ENCODE results near the gene NEK6.

NEK6 gene

DNA sequence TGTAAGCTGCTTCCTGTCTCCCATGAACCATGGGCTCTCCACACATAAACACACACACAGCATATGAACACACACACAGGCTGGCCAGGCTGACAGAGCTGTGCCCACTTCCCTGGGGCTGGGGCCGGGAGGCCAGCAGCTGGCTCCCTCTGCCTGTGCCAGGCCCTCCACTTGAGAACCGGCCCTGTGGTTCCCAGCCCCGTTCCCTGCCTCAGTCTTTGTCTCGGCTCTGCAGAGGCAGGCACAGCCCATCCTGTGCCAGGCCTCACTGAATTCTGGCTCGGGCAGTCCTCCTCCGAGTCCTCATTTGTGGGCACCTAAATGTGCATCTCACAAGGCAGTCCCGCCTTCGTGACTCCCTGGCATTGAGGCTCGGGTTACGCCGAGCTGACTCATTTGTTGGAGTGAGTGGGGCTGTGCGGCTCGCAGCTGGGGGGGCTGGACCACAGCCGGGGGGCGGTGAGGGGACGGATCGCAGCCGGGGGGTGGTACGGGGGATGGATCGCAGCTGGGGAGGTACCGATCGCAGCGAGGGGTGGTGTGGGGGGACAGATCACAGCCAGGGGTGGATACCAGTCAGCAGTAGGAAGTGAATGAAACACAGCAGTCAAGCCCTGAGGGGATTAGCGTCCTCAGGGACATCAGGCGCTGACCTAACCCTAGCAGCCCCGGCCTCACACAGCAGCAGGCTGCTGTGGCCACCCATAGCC is 85.2 kb downstream of the NEK6 start:
- DNase-seq (ENCODE audit: low spot score): peak; percentile 93

- DNase-seq (ENCODE audit: low spot score): no peak
These were observed 86.0 kb downstream of the NEK6 start for GRCh38 chr9:124343533-124344290.

- DNase-seq (ENCODE audit: low spot score): no peak
These were observed 86.7 kb downstream of the NEK6 start for GRCh38 chr9:124344291-124345050.

GRCh38 chr9:124345063-124345462 is 87.3 kb downstream of the NEK6 start:
- DNase-seq (ENCODE audit: low spot score): no peak

DNA sequence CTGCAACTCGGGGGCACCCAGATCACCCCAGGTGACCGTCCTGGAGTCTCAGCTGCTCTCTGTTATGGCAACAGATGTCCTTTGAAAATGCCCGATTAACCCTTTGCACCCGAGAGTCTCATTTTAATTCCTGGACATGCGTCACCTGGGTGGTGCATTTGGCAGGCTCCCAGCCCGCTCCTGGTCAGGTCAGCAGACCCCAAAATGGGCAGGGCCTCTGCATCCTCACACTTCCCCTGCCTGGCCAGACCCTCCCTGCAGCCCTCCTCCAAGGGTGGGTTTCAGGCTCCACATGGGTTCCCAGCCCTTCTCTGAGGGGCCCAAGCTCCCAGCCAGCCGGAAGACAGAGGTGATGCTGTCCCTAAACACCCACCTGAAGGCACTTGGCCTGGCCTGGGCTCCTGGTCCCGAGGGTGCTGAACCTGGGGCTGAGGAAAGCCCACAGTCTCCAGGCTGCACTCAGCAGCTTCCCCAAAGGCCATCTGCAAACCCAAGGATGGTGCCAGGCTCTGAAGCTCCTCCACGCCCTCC is 88.1 kb downstream of the NEK6 start:
- DNase-seq (ENCODE audit: low spot score): no peak

DNA sequence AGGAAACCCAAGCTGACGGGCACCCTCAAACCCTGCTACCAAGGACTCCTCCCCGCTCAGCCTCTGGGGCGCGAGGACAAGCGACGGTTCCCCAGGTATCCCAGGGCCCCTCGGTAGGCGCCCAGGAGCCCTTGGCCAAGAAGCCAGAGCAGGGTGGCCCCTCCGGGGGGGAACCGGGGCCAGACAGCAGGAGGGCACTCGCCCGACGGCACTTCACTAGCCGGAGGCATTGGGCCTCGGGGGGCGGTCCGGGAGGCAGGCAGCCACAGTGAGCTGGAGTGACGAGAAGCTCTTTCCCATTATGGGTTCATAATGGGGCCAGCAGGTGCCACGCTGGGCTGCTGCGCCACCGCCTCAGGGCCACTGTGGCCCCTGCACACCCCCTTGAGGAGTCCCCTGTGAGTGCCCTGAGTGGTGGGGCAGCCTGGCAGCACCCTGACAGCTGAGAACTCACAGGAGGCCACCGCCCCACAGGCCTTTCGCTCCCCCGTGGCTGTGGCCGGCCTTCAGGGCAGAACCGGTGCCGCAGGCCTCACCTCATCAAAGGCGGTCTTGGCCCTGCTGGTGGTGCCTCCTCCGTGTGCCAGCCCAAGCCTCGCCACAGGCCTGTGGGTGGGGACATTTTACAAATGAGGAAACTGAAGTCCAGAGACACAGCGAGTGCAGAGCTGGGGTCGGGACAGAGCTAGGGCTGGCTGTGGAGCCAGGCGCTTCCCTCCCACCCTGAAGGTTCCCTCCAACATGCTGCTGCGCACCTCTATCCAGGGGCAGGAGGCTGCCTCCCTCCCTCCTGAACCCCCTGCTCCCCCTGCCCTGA is 88.8 kb downstream of the NEK6 start:
- no peak for DNase-seq (ENCODE audit: low spot score)

- no peak for DNase-seq (ENCODE audit: low spot score)
These were observed 89.6 kb downstream of the NEK6 start for GRCh38 chr9:124347206-124347967.

GRCh38 chr9:124347968-124348358 is 90.2 kb downstream of the NEK6 start:
- DNase-seq (ENCODE audit: low spot score): no peak

GRCh38 chr9:124348363-124348762 is 90.6 kb downstream of the NEK6 start:
- DNase-seq (ENCODE audit: low spot score): no peak

- DNase-seq (ENCODE audit: low spot score): no peak
These were observed 91.1 kb downstream of the NEK6 start for GRCh38 chr9:124348831-124349230.

DNA sequence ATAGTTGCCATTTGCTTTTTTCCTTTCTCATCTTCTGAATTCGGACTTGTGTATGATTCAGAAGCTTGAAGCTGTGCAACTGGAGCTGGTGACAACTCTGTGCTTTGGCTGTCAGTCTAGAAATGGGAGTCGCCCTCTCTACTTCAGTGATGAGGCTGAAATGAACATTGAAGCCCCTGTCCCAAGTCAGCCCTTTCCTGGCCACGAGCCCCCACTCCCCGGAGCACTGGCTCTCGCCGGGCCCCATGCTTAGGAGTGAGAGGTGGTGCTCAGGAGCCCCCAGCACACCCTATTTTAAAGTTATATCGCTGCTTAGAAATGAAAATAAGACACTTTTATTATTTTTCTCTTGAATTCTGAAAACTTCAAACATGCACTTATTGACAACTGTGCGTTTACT is 91.5 kb downstream of the NEK6 start:
- no peak for DNase-seq (ENCODE audit: low spot score)

- no peak for DNase-seq (ENCODE audit: low spot score)
These were observed 92.1 kb downstream of the NEK6 start for GRCh38 chr9:124349675-124350493.

DNA sequence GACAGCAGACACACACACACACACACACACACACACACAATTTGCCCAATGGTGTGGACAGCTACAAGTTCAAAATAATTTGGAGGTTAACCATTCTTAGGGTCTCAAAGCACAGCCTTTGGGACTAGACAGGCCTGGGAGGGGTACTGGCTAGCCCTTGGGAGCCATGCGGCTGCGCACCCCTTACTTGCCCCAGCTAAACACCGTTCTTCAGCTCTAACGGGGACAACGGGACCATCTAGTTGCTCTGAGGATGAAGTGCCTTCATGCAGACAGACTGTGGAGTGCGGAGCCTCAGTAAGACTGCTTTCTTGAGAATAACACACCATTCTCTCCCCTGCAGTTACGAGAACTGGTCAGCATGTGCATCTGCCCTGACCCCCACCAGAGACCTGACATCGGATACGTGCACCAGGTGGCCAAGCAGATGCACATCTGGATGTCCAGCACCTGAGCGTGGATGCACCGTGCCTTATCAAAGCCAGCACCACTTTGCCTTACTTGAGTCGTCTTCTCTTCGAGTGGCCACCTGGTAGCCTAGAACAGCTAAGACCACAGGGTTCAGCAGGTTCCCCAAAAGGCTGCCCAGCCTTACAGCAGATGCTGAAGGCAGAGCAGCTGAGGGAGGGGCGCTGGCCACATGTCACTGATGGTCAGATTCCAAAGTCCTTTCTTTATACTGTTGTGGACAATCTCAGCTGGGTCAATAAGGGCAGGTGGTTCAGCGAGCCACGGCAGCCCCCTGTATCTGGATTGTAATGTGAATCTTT is 92.9 kb downstream of the NEK6 start:
- DNase-seq (ENCODE audit: low spot score): no peak

DNA sequence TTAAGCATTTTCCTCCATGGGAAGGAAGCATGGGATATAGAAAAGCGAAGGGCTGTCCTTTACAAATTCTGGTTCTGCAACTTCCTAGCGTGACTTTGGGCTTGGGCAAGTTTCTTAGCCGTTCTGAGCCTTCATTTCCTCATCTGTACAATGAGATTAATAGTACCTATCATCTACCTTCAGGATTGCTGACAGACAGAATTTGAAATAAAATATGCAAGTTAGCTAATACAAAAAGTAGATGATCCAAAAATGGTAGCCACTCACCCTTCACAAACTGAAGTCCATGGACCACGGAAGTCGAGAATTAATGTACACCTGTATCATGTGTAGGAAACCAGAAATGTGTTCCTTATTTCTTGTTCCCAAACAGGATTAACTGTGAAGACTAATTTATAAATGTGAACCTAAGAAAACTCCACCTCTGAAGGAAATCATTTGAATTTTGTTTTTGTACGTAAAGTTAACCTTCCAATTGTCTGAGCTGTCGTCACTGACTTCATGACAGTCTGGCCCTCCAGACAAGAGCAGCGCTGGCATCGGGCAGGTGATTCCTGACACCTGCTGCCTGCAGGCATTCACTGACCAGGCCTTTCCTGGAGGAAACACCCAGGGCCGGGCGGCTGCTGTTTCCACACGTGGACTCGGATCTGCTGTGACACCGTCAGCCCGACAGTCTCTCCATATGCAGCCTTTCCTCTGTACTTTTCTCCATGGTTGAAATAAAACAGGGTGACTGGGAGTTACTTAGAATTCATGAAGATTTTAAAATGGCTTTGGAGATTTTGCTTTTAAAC is 94.1 kb downstream of the NEK6 start:
- DNase-seq (ENCODE audit: low spot score): no peak

GRCh38 chr9:124352616-124353015 is 94.9 kb downstream of the NEK6 start:
- no peak for DNase-seq (ENCODE audit: low spot score)

DNA sequence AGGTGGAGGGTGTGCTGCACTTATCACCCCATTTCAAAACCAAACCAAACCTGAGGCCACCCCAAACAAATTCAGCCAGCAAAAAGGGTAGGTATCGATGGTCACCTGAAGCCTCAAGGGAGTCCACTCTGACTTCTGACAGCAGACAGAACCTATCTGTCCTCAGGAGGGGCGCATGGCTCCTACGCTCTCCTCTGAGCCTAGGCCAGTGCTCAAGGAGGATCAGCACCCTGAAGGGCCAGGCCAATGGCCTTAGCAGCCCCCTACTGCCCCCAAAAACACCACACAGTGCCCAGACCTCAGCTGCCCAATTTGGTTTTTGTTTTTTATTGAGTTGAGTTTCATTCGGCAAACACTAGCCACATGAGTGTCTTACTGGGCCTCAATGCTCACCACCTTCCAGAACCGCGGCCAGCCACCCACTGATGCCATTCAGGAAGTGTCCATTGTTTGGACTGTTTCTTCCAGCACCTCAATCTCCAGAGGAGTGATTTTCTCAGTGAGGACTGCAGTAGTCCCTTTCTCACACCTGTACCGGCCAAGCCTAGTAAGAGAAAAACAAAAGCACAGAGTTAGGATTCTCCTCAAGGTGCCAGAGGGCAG is 95.5 kb downstream of the NEK6 start:
- no peak for DNase-seq (ENCODE audit: low spot score)

GRCh38 chr9:124353811-124354274 is 96.1 kb downstream of the NEK6 start:
- no peak for DNase-seq (ENCODE audit: low spot score)

Measured in hepatic stellate cell (primary cell).